ENCODE measurements around the gene NSMF. TPM values are rescaled to one million over a fixed set of nuclear protein-coding genes. Genes with fewer than 3 reads are reported as not detected.

NSMF gene, protein sequence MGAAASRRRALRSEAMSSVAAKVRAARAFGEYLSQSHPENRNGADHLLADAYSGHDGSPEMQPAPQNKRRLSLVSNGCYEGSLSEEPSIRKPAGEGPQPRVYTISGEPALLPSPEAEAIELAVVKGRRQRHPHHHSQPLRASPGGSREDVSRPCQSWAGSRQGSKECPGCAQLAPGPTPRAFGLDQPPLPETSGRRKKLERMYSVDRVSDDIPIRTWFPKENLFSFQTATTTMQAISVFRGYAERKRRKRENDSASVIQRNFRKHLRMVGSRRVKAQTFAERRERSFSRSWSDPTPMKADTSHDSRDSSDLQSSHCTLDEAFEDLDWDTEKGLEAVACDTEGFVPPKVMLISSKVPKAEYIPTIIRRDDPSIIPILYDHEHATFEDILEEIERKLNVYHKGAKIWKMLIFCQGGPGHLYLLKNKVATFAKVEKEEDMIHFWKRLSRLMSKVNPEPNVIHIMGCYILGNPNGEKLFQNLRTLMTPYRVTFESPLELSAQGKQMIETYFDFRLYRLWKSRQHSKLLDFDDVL
- total RNA-seq = 50.6 and 51.5 TPM in 2 replicates

DNA sequence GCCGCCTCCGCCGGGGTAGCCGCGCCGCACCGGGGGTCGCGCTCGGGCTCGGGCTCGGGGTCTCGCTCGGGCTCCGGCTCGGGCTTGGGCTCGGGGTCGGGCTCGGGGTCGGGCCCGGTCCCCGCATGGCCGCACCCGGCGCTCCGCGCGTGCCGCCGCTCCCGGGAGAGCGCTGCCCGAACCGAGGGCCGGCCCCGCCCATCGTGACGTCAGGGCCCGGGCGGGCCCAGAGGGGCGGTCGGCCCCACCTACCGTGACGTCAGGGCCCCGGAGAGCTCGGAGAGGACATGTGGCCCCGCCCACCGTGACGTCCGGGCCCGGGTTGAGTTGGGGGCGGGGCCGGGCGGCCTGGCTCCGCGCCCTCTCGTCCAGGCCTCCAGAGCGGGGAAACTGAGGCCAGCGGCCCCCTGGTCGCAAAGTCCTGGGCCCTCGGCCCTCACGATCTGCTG lies at the start of gene NSMF:
Gene NSMF (minus strand): TSS at position 183 of the 449 bp plus-strand sequence. CDS start 232 bp downstream, outside the sequence.
- intact Hi-C loops (cut with micrococcal nuclease) = loop anchor here (1.0 to 2.0 kb wide), 2 partner anchors 92 to 146 kb away; partner anchors contain the start of genes ARRDC1 and MRPL41

DNA sequence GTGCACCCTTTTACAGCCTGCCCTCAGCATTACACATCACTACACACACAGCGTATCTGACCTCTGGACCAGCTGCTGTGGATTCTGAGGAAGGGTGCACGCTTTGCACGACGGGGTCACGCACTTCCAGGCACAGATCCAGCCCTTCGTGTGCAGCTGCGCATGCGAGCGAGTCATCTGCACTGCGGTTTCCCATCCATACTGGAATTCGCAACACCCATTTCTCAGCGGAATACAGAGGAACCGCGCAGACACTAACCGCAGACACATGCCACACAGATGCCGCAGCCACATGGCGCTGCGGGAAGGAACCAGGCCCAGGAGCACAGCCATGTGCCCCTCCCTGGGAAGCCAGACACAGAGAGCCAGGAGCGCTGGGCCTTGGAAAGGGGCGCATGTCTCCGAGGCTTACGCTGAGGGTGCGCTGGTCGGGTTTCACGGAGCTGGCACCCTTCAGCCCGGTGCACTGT lies 47.6 kb upstream of the NSMF start:
- intact Hi-C loops (cut with micrococcal nuclease) = no loop called here

DNA sequence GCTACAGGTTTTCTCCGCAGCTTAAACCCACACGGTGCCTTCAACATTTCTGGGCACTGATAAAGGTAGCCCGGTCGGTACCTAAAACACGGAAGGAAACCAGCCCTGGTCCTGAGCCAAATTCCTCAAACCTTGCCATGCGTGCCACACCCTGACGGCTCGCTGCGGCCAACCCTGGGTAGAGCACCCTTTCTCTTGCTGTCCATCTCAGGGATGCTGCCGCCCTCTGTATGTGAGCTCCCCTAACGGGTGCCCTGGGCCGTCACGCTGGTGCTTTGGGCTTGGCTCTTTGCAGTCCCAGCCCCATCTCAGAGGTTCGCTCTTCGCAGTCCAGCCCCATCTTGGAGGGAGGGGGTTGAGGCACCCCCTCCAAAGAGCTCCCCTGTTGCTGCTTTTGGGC lies 47.1 kb upstream of the NSMF start:
- intact Hi-C loops (cut with micrococcal nuclease) = no loop called here

DNA sequence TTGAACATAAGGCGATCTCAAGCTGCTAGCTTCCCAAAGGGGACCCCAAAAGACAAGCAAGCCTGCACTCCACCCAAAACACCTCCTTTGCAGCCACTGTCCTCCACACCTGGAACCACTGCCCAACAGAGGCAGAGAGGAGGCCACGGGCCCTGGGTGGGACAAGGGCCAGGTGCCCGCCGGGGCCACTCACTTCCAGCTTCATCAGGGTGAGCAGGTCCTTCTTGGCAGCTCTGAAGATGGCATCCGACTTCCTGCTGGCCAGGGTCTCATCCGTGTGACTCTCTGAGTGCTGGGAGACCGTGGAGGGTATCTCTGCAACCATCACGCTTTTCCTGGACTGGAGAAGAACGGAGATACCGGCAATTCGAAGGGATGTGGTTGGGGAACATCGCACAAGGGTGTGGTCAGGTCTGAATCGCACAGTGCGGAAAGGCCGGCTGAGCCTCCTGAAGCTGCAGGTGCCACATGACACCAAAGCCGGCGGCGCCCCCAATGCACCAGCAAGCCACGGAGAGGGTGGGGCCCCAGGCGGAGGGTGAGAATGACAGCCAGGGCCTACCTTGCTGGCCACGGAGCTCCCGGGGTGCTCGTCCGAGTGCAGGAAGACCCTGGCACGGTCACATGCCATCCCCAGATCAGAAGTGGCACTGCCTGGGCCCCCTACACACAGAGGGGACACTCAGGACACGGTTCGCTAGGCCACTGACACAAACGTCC lies 46.4 kb upstream of the NSMF start:
- intact Hi-C loops (cut with micrococcal nuclease) = no loop called here

DNA sequence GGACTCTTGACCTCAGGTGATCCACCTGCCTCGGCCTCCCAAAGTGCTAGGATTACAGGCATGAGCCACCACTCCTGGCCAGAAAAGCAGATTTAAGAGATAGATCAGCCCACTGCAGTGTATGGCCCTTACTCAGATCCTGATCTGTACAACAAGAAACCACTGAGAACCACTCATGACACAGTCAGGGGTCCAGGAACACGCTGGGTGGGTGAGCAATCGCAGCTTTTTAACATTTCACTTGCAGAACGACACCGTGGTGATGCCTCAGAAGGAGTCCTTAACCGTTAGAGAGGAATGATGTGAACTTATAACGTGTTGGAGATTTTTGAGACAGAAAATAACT lies 45.3 kb upstream of the NSMF start:
- intact Hi-C loops (cut with micrococcal nuclease) = no loop called here

DNA sequence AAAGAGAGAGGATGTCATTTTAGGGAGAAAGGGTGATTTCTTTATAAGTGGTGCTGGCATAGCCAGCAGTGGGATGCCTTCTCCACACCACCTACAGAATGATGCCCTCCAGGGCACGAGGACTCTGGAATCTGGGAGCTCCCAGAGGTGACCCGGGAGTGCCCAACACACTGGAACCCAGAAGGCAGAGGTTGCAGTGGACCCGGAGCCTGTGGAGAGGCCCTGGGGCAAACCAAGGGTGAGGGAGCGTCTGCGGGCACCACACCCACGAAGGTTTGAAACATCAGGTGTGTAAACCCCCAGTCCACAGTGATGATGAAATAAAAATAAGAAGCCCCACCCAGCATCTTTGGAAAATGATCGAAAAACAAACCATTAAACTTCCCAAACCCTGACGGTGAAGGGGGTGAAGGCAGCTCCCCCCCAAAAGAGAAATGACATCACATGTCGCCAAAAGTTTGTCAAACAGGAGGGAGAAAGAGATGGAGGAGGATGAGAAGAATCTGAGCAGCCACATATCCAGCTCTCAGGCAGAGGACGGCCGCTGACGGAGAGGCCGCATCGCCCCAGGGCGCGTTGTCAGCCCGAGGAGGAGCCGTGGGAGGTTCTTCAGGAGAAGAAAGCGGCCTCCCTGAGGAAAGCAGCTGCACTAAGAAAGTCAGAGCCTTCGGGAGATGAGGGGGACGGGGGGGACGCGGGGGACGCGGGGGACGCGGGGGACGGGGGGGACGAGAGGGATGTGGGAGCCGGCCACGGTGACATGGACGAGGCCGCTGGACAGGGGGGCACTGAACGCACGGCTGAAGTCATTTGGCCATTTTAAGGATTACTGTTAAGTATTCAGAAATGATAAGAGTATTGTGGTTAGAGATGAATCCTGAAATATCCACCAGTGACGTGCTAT lies 43.1 kb upstream of the NSMF start:
- intact Hi-C loops (cut with micrococcal nuclease) = no loop called here

DNA sequence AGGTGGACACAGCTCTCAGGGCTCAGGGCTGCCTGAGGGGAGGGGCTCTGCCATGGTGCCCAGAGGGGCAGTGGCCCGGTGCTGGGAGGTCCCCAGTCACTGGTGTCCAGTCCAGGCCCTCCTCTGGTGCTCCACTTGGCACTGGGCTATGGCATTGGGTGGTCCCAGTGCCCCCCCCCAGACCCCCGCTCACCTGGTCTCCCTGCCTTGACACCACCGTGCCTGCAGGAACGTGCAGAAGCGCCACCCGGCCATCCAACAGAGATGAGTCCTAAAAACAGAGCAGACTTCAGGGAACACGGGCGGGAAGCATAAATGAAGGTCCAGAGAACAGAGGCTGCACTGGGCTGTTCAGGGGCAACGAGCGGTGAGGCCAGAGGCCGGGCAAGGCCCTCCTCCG lies 42.3 kb upstream of the NSMF start:
- intact Hi-C loops (cut with micrococcal nuclease) = no loop called here

DNA sequence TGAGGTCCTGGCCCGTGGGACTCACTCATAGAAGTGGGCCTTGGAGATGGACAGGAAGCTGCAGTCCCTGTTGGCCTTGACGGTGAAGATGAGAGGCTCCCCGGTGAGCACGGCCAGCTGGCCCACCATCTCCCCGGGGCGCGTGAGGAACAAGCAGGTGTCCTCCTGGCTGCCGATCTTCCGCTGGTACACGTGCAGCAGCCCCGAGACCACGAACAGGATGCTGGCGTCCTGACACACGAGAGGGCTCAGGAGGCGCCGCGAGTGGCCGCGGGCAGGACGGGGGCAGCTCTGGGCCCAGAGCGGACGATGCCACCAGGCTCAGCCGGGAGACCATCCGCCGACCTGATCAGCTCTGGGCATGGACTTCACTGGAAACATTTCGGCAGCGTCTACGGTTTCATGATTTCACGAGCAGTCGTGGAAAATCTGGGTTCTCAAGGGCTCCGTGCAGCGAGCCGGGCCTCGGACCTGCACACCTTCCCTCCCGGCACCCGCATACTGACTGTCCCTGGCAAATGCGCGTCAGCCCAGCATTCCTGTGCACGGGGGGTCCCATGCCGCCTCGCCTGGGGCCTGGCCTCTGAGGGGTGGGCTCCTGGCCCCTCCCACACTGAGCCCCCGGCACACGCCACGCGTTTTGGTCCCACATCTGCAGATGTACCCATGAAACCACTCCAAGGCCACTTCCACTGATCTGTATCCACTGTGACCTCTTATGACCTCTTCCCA lies 41.7 kb upstream of the NSMF start:
- intact Hi-C loops (cut with micrococcal nuclease) = no loop called here

DNA sequence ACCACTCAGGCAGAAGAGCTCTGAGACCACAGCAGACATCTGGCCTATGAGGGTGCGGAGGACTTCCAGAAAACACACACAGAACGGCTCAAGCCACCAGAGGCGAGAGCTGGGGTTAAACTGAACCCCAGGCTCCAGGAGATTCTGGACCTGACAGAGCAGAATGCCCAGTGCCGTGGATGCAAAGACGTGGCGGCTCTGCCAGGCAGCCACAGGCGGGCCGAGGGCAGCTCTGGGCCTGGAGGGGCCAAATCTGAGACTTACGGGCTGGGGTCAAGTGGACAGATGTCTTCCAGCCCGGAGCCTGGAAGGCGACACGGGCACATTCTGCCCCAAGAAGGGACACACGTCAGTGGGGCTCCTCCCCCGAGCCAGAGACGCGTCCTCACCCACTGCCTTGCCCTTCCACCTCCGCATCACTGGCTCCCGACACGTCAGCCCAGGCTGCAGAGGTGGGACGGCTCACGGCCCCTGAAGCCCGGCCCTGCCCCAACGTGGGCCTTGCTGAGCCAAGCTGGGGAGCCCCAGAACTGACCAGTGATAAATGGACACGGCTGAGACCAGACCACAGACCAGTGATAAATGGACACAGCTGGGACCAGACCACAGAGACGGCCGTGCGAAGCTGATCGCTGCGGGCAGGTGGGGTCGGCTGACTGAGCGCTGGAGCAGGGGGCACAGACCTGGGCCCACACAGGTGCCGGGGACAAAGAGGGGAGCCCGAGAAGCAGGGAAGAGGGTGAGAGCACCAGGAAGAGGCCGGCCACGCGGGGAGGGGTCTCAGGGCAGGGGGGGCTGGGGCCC lies 40.9 kb upstream of the NSMF start:
- intact Hi-C loops (cut with micrococcal nuclease) = no loop called here

DNA sequence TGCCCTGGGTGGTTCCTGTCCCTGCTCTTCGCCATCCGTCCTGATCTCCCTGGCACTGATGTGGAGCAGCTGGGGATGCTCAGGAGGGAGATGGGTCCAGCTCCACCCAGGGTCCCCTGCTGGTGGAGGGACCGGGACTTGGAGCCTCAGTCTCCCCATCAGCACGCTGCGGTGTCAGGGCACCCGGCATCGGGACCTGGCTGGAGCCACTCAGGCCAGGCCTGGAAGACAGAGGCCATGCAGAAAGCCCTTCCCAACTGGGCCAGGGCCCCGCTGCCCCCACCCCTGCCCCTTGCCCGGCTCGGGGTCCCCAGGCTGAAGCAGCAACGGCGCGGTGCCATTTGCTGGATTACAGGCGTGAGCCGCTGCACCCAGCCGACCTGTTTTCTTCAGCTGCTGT lies 40.3 kb upstream of the NSMF start:
- intact Hi-C loops (cut with micrococcal nuclease) = no loop called here

DNA sequence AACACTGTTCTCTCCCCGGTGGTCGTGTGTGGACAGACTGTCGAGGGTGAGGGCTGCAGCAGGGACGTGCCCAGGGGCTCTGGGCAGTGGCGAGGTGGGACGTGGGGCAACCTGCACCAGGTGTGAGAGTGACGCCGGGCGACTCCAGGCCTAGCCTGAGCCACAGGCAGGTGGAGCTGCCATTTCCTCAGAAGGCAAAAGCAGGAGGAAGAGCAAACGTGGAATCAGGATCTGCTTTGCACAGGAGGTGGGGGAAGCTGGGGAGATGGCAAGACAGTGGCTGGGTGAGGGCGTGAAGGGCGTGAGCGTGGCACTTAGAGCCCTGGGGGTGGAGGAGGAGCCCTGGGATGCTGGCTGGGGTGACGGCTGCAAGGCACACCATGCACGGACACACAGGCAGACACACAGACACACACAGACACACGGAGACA lies 39.6 kb upstream of the NSMF start:
- intact Hi-C loops (cut with micrococcal nuclease) = no loop called here

DNA sequence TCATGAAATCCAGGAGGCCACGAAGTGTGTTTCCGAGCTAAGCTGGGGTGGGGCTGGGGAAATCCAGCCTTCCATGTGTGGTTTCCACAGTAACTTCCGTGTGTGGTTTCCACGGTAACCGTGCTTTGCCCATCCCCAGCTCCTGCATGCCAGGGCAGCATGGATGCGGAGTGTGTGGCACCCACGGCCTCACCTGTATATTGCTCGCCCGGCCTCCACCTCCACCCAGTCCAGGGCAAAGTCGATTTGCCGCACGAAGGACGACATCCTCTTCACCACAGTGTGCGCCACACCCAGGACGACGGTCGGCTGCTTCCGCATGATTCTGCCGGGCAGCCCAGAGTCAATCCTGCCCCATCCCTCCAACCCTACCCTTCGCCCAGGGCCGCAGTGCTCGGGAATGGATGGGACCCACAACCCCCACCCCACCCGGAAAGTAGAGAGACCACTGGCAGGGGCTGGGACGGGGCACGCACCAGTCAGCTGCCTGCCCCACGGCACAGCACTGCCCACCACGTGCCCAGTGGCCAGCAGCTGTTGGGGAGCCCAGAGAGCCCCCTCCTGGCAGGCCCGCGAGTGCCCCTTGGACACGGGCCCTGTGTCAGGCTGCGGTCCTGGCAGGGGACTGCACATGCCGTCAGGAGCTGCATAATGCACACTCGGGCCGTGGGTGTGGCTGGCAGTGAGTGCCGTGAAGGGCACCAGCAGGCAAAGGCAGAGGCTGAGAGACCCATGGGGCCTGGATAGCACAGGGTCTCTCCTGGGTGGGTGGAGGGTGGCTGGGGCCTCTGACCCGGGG lies 39.0 kb upstream of the NSMF start:
- intact Hi-C loops (cut with micrococcal nuclease) = no loop called here

DNA sequence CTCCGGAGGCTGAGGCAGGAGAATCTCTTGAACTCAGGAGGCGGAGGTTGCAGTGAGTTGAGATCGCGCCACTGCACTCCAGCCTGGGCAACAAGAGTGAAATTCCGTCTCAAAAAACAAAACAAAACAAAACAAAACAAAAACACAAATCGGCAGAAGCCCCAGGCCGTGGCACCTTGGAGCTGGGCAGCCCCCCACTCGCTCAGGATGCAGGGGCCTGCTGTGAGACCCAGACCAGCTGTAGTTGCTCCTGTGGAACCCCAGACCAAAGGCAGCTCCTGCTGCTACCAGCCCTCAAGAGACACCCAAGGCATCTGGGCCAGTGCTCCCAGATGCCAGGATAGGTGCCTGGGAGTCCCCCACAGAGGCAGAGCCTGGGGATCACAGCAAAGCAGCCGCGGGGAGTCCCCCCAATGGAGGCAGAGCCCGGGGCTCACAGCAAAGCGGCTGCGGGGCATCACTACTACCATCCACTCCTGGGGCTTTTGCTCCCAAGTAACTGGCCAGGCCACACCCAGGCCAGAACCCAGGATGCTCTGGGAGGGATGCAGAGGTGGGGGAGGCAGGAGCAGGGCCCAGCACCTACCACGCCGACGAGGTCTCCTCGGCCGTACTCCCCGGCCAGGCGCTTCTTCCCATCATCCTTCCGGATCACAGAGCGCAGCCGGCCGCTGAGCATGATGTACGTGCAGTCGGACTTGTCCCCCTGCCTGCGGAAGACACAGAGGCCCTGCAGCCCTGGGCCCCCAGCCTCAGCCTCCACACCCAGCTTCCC lies 37.7 kb upstream of the NSMF start:
- intact Hi-C loops (cut with micrococcal nuclease) = no loop called here

DNA sequence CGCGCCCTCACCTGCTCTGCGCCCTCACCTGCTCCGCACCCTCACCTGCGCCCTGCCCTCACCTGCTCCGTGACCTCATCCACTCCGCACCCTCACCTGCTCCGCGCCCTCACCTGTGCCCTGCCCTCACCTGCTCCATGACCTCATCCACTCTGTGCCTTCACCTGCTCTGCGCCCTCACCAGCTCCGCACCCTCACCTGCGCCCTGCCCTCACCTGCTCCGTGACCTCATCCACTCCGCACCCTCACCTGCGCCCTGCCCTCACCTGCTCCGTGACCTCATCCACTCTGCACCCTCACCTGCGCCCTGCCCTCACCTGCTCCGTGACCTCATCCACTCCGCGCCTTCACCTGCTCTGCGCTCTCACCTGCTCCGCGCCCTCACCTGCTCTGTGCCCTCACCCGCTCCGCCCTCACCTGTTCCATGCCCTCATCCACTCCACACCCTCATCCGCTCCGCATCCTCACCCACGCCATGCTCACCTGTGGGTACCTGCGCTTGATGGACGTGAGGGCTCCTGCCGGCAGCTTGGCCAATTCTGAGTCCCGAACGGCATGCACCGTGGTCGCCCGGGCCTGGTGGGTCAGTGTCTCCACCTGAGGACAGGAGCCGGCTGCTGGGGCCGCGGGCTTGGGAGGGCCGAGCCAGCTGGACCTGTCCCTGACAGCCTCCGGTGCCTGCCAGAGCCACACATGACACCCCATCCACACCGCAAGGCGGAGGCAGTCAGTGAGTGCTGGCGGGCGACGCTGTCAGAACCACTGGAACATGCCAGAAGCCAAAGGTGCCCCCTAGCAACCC lies 35.6 kb upstream of the NSMF start:
- intact Hi-C loops (cut with micrococcal nuclease) = no loop called here

DNA sequence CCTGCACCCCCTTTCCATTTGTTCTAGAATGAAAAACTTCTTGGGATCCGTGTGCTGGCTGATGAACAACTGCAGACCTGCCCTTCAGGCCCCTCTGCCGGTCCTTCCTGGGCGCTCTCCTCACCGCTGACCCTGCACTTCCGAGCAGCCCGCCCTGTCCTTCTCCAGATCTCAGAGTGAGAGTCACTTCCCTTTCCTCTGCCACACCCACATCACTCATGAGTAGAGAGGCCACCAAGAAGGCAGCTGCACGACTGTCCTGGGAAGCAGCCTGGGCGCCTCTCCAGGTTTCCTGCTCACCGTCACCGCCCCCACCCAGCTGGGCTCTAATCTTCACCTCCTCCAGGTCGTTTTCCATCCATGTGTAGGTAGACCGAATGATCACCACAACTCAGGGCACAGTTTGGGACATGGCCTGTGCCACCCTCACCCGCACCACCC lies 35.0 kb upstream of the NSMF start:
- intact Hi-C loops (cut with micrococcal nuclease) = no loop called here

DNA sequence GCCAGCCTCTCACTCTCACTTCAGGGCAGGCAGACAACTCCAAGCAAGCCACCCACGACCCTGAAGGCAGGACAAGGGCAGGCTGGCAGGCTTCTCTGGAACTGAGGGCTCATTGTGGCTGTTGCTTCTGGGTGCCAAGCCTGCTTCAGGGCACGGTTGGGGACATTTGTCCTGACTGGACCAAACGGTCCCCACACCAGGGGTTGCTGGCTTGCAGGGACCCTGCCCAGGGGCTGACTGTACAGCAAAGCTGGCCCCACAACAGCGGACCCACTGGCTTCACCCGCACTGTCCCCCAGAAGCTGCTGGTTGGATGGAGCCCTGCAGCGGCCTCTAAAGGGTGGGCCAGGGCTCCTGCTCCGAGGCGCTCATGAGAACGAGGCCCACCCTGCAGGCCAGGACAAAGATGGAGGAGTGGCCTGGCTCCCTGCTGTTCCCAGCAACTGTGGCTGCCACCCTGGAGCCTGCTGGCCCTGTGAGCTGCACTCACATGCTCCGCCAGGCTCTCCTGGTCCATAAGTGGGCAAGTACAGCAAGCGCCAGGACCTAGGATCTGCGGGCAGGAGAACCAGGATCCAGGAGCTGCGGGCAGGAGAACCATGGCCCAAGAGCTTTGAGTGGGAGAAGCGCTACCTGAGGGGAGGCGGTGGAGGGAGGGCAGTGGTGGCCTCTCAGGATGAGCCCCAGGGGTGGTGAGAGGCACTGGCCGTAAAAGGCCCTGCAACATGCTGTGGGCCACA lies 34.4 kb upstream of the NSMF start:
- intact Hi-C loops (cut with micrococcal nuclease) = no loop called here

Data from T-helper 2 cell treated with Interferon-gamma antibody and Interleukin-4, amounts not matched to agents 100 ng/mL and 5 ng/mL, for 36 hours (primary cell).